Gastroesophageal sphincter (tissue), 3 donors: ENCODE measurements around the gene TNFSF12.

Experiments
- EP300 ChIP-seq: sonication (generic); formaldehyde crosslinking; IDR thresholded peaks from one replicate; pipeline ENCODE4 v1.6.1; 2017; ENCODE audit warnings: antibody characterized with exemption, mild to moderate bottlenecking
- TF ChIP-seq, protein P1 (sequence below), 4 experiments: fragments of 200-600 bp in 2 of 4; fragments of 450-650 bp in 2 of 4; sonication (generic) in 1 of 4; IDR thresholded peaks; one replicate each; pipeline ENCODE4 v1.5.1; 2017 to 2019; ENCODE audit warnings: antibody characterized with exemption in 4 of 4, mild to moderate bottlenecking in 2 of 4, moderate library complexity in 2 of 4

DNA sequence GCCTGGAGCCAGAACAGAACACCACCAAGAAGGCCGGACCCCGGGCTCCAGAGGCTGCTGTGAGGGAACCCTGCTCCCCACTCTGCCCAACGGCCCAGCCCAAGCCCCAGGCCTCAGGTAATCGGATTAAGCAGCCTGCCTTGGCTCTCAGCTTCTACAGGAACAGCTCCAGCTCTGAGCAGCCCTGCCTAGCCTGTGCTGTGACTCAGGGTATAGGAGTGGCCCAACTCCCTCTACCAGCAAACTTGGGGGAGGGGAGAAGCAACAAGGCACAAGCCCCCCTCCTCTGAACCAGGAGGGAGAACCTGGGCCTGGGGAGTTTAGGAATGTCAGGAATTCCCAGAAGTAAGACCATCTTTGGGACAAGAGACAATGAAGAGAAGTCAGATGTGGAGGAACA lies 41.9 kb downstream of the TNFSF12 start:
- TF ChIP-seq, protein P1, sequence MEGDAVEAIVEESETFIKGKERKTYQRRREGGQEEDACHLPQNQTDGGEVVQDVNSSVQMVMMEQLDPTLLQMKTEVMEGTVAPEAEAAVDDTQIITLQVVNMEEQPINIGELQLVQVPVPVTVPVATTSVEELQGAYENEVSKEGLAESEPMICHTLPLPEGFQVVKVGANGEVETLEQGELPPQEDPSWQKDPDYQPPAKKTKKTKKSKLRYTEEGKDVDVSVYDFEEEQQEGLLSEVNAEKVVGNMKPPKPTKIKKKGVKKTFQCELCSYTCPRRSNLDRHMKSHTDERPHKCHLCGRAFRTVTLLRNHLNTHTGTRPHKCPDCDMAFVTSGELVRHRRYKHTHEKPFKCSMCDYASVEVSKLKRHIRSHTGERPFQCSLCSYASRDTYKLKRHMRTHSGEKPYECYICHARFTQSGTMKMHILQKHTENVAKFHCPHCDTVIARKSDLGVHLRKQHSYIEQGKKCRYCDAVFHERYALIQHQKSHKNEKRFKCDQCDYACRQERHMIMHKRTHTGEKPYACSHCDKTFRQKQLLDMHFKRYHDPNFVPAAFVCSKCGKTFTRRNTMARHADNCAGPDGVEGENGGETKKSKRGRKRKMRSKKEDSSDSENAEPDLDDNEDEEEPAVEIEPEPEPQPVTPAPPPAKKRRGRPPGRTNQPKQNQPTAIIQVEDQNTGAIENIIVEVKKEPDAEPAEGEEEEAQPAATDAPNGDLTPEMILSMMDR (IDR thresholded peaks at IDR 0.05): no peak
- TF ChIP-seq EP300: no peak
